Measurements from ENCODE around the gene ALPG. TPM values are rescaled to one million over a fixed set of nuclear protein-coding genes. Genes with fewer than 3 reads are reported as not detected.

ALPG gene
- total RNA-seq, 4 donors from 2014 or later: not detected

DNA sequence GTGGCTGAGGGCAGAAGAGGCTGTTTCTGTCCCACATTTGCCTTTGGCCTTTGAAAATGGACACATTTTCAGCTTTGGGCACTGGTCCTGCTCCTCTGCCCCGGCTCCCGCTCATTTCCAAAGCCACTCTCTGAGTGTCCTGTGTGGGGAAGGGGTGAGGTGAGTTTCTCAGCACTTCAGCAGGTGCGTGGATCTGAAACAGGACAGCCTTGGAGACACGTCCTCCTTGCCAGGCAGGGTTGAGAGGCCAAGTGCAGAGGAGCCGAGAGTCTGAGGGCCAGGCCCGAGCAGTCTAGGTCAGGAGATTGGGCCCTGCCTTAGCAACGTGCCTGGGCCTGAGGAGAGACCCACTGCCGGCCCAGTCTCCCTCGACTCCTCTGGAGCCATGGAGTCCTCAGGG is 27.4 kb downstream of the ALPG start:
- no peak overlapping the region for H3K27ac ChIP-seq
- H3K9me3 ChIP-seq: no peaks in the 10 kb centered on the region
- no peak overlapping the region for H3K4me3 ChIP-seq
- H3K36me3 ChIP-seq: no peaks in the 10 kb centered on the region
- H3K4me1 ChIP-seq: no peaks in the 10 kb centered on the region
- no peak for DNase-seq
- TF ChIP-seq POLR2A (IDR thresholded peaks at IDR 0.05): no peak
- TF ChIP-seq, protein P1, sequence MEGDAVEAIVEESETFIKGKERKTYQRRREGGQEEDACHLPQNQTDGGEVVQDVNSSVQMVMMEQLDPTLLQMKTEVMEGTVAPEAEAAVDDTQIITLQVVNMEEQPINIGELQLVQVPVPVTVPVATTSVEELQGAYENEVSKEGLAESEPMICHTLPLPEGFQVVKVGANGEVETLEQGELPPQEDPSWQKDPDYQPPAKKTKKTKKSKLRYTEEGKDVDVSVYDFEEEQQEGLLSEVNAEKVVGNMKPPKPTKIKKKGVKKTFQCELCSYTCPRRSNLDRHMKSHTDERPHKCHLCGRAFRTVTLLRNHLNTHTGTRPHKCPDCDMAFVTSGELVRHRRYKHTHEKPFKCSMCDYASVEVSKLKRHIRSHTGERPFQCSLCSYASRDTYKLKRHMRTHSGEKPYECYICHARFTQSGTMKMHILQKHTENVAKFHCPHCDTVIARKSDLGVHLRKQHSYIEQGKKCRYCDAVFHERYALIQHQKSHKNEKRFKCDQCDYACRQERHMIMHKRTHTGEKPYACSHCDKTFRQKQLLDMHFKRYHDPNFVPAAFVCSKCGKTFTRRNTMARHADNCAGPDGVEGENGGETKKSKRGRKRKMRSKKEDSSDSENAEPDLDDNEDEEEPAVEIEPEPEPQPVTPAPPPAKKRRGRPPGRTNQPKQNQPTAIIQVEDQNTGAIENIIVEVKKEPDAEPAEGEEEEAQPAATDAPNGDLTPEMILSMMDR (IDR thresholded peaks at IDR 0.05): no peak
- H3K27me3 ChIP-seq: no peaks in the 10 kb centered on the region

DNA sequence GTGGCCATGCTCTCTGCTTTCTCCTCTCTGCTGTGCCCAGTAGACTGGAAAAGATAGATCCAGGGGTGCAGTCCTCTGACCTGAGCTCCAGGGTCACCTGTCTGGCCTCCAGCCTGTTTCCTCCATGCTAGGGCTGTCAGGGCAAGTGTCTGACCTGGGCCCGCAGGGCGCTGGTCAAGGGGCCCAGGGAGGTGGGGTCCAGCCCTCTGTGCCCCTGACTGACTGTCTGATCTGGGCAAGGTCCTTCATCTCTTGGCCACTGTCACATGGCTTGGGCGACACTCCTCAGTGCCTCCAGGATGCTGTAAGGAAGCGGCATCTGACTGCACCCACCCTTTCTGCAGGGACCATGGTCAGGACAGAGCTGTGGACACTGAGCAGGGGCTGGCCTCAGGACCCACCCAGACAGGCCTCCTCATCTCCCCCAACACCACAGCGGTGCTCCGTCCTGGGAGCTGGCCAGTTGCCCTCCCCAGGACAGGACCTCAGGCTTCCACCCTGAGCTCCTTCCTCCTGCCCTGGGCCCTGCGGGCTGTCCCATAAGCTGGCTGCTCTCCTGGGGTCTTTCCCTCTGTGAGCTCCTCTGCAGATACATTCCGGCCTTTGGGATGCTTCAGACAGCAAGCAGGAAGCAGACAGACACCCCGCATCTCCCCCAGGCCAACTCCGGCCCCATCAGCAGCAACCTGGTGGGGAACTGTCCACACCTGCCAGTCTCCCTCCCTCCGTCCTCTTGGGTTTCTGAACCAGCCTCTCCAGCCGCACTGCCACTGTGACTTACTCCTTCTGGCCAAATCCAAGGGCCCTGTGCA is 28.1 kb downstream of the ALPG start:
- Histone ChIP-seq H3K36me3 (no peaks in the 10 kb centered on the region), H3K9me3 (no peaks in the 10 kb centered on the region), H3K27ac (no peak overlapping the region), H3K4me3 (no peak overlapping the region), H3K27me3 (no peaks in the 10 kb centered on the region), H3K4me1 (no peaks in the 10 kb centered on the region)
- peak in 1 of 3 donors; percentile 26 for DNase-seq
- TF ChIP-seq, protein P1 (IDR thresholded peaks at IDR 0.05): no peak
- no peak for TF ChIP-seq POLR2A (IDR thresholded peaks at IDR 0.05)

DNA sequence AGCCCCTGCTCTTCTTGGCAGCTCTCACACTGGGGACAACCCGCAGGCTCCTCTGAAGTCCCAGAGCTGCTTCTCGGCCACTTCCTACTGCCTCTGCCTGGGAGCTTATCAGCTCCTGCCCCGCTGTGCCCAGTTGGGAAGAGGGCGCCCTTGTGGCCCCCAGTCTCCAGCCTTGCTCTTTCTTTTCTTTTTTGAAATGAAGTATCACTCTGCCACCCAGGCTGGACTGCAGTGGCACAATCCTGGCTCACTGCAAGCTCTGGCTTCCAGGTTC is 28.7 kb downstream of the ALPG start:
- no peak for TF ChIP-seq POLR2A (IDR thresholded peaks at IDR 0.05)
- TF ChIP-seq, protein P1 (IDR thresholded peaks at IDR 0.05): no peak
- H3K27me3 ChIP-seq: no peaks in the 10 kb centered on the region
- no peak overlapping the region for H3K4me3 ChIP-seq
- no peak overlapping the region for H3K27ac ChIP-seq
- no peaks in the 10 kb centered on the region for H3K36me3 ChIP-seq
- no peaks in the 10 kb centered on the region for H3K9me3 ChIP-seq
- DNase-seq: peak in 1 of 3 donors; percentile 31
- no peaks in the 10 kb centered on the region for H3K4me1 ChIP-seq

DNA sequence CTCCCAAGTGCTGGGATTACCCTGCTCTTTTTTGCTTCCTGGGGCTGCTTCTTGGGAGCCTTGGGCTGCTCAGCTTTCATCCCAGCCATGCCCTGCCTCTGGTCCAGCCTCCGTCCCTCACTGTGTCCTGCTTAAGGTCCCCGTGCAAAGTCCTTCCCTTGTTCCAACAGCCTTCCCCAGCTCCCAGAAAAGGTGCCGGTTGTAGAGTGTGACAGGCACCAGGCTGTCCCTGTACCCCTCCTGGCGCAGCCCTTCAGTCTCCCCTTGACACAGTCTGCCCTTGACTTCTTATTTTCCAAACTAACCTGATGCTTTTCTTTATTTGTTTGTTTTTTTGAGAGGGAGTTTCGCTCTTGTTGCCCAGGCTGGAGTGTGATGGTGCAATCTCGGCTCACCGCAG is 29.2 kb downstream of the ALPG start:
- peak in 1 of 3 donors; percentile 10 for DNase-seq
- TF ChIP-seq, protein P1 (IDR thresholded peaks at IDR 0.05): no peak
- TF ChIP-seq POLR2A (IDR thresholded peaks at IDR 0.05): no peak
- Histone ChIP-seq H3K36me3 (no peaks in the 10 kb centered on the region), H3K9me3 (no peaks in the 10 kb centered on the region), H3K27me3 (no peaks in the 10 kb centered on the region), H3K4me1 (no peaks in the 10 kb centered on the region), H3K4me3 (no peak overlapping the region), H3K27ac (no peak overlapping the region)

DNA sequence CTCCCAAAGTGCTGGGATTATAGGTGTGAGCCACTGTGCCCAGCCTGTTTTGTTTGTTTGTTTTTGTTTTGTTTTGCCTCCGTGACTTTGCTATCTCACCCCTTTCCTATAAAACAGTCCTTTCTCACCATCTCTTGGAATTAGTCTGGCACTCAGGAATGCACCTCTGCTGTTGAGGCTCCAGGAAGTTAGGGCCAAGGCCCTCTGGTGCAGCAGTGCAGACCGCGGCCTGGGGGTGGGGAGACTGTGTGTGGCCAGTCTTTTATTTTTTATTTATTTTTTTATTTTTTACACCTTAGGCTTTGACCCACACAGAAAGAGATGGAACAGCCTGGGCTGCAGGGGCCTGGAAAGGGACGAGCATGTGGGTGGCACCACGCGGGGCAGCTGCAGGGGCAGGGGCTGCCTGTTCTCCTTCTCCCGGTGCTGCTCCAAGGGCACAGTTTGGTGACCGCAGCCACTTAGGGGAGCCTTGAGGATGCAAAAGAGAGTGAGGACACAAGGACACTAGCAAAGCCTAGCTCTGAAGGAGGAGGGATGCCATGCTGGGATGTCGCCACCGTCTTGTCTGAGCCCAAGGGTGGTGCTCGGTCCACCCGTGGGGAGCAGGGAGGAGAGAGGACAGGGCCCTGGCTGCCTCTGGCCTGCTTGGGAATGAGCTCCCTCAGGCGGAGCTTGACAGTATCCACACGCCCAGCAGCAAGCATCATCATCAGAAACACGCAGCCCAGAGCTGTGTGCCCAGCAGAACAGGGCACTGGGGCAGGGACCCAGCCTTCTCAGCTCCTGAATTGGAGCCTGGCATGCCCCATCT is 29.9 kb downstream of the ALPG start:
- Histone ChIP-seq H3K9me3 (no peaks in the 10 kb centered on the region), H3K27me3 (no peaks in the 10 kb centered on the region), H3K27ac (no peak overlapping the region), H3K36me3 (no peaks in the 10 kb centered on the region), H3K4me3 (no peak overlapping the region), H3K4me1 (no peaks in the 10 kb centered on the region)
- DNase-seq: peak in 1 of 3 donors; percentile 35
- TF ChIP-seq, protein P1 (IDR thresholded peaks at IDR 0.05): no peak
- TF ChIP-seq POLR2A (IDR thresholded peaks at IDR 0.05): no peak
